ENCODE results near the gene DPP8.

DPP8 gene

DNA sequence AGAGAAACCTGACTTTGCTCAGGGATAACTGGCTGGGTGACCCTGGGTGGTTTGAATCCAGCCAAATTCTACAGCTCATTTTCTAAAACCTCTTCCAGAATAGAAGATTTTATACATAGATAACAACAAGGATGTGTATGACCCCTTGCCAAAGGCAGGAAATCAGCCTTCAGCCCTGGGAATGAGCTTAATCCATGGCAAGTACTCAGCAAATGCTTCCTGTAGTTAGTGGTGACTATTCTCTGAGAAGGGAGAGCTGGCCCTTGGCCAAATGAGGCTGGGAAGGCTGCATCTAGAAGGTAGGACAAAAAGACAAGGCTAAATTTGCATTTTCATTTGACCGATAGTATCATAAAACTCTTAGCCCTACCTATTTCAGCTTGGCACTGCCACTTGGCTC lies 8.1 kb upstream of the DPP8 start:
- H3K27me3 ChIP-seq (ENCODE audit: insufficient read depth, low read length): no peaks in the 10 kb centered on the region
- peaks cover 7% of the 10 kb centered on the region for H3K4me1 ChIP-seq (ENCODE audit: insufficient read depth, low read length, severe bottlenecking)
- no peaks in the 10 kb centered on the region for H3F3A ChIP-seq (ENCODE audit: insufficient read depth, low read length)
- no peaks in the 10 kb centered on the region for H3K9me3 ChIP-seq (ENCODE audit: low read length)
- no peaks in the 10 kb centered on the region for H3K36me3 ChIP-seq (ENCODE audit: insufficient read depth, low read length)
- H2AFZ ChIP-seq (ENCODE audit: low read length): no peak overlapping the region
- TF ChIP-seq, protein P1, sequence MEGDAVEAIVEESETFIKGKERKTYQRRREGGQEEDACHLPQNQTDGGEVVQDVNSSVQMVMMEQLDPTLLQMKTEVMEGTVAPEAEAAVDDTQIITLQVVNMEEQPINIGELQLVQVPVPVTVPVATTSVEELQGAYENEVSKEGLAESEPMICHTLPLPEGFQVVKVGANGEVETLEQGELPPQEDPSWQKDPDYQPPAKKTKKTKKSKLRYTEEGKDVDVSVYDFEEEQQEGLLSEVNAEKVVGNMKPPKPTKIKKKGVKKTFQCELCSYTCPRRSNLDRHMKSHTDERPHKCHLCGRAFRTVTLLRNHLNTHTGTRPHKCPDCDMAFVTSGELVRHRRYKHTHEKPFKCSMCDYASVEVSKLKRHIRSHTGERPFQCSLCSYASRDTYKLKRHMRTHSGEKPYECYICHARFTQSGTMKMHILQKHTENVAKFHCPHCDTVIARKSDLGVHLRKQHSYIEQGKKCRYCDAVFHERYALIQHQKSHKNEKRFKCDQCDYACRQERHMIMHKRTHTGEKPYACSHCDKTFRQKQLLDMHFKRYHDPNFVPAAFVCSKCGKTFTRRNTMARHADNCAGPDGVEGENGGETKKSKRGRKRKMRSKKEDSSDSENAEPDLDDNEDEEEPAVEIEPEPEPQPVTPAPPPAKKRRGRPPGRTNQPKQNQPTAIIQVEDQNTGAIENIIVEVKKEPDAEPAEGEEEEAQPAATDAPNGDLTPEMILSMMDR (IDR thresholded peaks at IDR 0.05; ENCODE audit: low read length): no peak
- no peak for TF ChIP-seq EZH2 (IDR thresholded peaks at IDR 0.05; ENCODE audit: borderline replicate concordance, low read length)
- H3K27ac ChIP-seq (ENCODE audit: low read depth, low read length, poor library complexity, severe bottlenecking): no peak overlapping the region
- H3K79me2 ChIP-seq (ENCODE audit: insufficient read depth, low read length): peaks cover 6% of the 10 kb centered on the region; the same call in 1 of the 2 replicates
- no peaks in the 10 kb centered on the region for H4K20me1 ChIP-seq (ENCODE audit: insufficient read depth, low read length)
- no peaks in the 10 kb centered on the region for H3K9me2 ChIP-seq (ENCODE audit: low read depth, low read length)
- H3K4me2 ChIP-seq (ENCODE audit: low read length): no peak overlapping the region
- H3K4me3 ChIP-seq (ENCODE audit: low read depth, low read length, poor library complexity, severe bottlenecking): no peak overlapping the region
- no peak overlapping the region for H3K9ac ChIP-seq (ENCODE audit: low read length)

DNA sequence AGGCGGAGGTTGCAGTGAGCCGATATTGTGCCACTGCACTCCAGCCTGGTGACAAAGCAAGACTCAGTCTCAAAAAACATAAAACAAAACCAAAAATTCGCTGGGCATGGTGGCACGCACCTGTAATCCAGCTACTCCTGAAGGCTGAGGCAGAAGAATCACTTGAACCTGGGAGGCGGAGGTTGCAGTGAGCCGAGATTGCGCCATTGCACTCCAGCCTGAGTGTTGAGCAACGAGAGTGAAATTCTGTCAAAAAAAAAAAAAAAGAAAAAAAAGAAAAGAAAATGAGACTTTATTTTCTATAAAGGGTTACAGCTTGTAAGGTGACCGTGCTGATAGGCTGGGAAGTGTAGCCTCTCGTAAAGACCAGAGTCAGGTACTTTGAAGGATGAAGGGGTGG lies 6.7 kb upstream of the DPP8 start:
- no peaks in the 10 kb centered on the region for H4K20me1 ChIP-seq (ENCODE audit: insufficient read depth, low read length)
- H3K4me3 ChIP-seq (ENCODE audit: low read depth, low read length, poor library complexity, severe bottlenecking): no peak overlapping the region
- no peaks in the 10 kb centered on the region for H3K36me3 ChIP-seq (ENCODE audit: insufficient read depth, low read length)
- no peaks in the 10 kb centered on the region for H3K9me3 ChIP-seq (ENCODE audit: low read length)
- no peak overlapping the region for H3K4me2 ChIP-seq (ENCODE audit: low read length)
- TF ChIP-seq, protein P1 (IDR thresholded peaks at IDR 0.05; ENCODE audit: low read length): no peak
- no peak for TF ChIP-seq EZH2 (IDR thresholded peaks at IDR 0.05; ENCODE audit: borderline replicate concordance, low read length)
- no peaks in the 10 kb centered on the region for H3K27me3 ChIP-seq (ENCODE audit: insufficient read depth, low read length)
- no peaks in the 10 kb centered on the region for H3F3A ChIP-seq (ENCODE audit: insufficient read depth, low read length)
- H3K79me2 ChIP-seq (ENCODE audit: insufficient read depth, low read length): no peaks in the 10 kb centered on the region
- no peaks in the 10 kb centered on the region for H3K9me2 ChIP-seq (ENCODE audit: low read depth, low read length)
- H2AFZ ChIP-seq (ENCODE audit: low read length): no peak overlapping the region
- no peak overlapping the region for H3K9ac ChIP-seq (ENCODE audit: low read length)
- H3K27ac ChIP-seq (ENCODE audit: low read depth, low read length, poor library complexity, severe bottlenecking): no peak overlapping the region
- no peaks in the 10 kb centered on the region for H3K4me1 ChIP-seq (ENCODE audit: insufficient read depth, low read length, severe bottlenecking)

DNA sequence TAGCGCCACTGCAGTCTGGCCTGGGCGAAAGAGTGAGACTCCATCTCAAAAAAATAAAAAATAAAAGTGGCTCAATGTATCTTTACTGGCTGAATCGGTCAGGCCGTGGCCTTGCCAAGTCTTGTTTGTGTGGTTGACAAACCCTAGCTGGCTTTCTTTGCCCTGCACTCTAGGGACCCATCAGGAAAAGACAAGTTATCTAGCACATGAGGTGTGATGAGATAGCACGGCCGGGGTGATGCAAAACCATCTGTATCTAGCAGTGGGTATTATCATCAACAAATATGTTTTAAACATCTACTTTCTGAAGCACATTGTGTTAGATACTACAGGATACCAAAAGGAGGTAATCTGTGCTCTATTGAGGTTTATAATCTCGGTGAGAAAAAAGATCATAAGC lies 3.9 kb upstream of the DPP8 start:
- no peaks in the 10 kb centered on the region for H3K9me2 ChIP-seq (ENCODE audit: low read depth, low read length)
- no peaks in the 10 kb centered on the region for H3K9me3 ChIP-seq (ENCODE audit: low read length)
- H3K9ac ChIP-seq (ENCODE audit: low read length): no peak overlapping the region
- no peaks in the 10 kb centered on the region for H4K20me1 ChIP-seq (ENCODE audit: insufficient read depth, low read length)
- H3K27me3 ChIP-seq (ENCODE audit: insufficient read depth, low read length): no peaks in the 10 kb centered on the region
- no peaks in the 10 kb centered on the region for H3K36me3 ChIP-seq (ENCODE audit: insufficient read depth, low read length)
- TF ChIP-seq, protein P1 (IDR thresholded peaks at IDR 0.05; ENCODE audit: low read length): no peak
- no peak for TF ChIP-seq EZH2 (IDR thresholded peaks at IDR 0.05; ENCODE audit: borderline replicate concordance, low read length)
- H2AFZ ChIP-seq (ENCODE audit: low read length): no peak overlapping the region
- H3K79me2 ChIP-seq (ENCODE audit: insufficient read depth, low read length): peaks cover 7% of the 10 kb centered on the region
- H3F3A ChIP-seq (ENCODE audit: insufficient read depth, low read length): no peaks in the 10 kb centered on the region
- H3K4me2 ChIP-seq (ENCODE audit: low read length): no peak overlapping the region
- no peak overlapping the region for H3K27ac ChIP-seq (ENCODE audit: low read depth, low read length, poor library complexity, severe bottlenecking)
- H3K4me3 ChIP-seq (ENCODE audit: low read depth, low read length, poor library complexity, severe bottlenecking): no peak overlapping the region
- peaks cover 11% of the 10 kb centered on the region for H3K4me1 ChIP-seq (ENCODE audit: insufficient read depth, low read length, severe bottlenecking)

All from OCI-LY1 (cell line).